UCSD-AML1 (cell line): ENCODE results near the gene RASGEF1B.
"Not testable (repeated sequence)": the region's sequence is repeated elsewhere in the genome, so short reads cannot be mapped to it uniquely, and the experiment has no call there.

Experiments used
- DNase-seq: peaks from one replicate; lab custom pipeline; 2025; ENCODE audit not compliant: unreplicated experiment; lab: John Stamatoyannopoulos, UW

The RASGEF1B gene

DNA sequence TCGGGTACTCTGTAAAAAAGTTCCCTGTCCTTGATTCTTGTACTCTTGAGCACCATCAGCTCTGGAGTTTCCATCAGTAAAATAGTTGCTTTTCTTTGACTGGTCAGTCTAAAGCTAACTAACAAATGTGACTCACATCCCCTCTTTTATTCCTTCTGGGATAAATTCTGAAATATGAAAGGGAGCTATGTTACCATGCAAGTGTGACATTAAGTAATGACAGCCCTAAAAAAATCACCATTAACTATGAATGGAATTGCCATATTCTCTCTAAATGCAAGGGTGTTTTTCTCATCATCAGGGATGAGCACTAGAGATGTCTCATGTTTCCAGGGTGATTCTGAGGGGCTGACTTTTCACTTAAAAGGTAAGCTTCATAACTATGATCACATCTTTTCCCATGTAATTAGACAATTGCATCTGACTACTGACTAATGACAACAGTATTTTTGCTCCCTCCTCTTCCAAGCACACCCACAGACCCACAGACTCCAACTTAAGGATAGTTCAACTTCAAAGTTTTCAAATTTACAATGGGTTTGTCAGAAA is 26.9 kb upstream of the RASGEF1B start:
- DNase-seq = no peak

- no peak for DNase-seq
Measured at GRCh38 chr4:81498046-81498445, 26.3 kb upstream of the RASGEF1B start.

GRCh38 chr4:81495345-81495744 is 23.6 kb upstream of the RASGEF1B start:
- no peak for DNase-seq

DNA sequence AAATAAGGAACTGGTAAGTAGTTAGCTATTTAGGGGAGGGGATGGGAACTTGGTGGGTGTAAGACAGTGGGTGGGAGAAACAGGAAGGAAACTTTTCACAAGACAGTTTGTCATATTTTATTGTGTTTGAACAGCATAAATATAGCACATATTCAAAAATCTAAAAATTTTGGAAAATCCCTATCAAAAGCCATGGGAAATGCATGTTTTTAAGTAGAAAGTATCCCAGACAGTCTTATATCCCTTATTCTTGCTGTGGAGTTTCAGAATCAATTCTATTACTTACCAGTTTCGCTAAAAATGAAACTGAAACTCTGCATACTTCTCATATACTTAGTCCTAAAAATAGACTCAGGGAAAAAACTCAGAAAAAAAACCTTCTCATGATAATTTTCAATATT is 22.3 kb upstream of the RASGEF1B start:
- no peak for DNase-seq

DNA sequence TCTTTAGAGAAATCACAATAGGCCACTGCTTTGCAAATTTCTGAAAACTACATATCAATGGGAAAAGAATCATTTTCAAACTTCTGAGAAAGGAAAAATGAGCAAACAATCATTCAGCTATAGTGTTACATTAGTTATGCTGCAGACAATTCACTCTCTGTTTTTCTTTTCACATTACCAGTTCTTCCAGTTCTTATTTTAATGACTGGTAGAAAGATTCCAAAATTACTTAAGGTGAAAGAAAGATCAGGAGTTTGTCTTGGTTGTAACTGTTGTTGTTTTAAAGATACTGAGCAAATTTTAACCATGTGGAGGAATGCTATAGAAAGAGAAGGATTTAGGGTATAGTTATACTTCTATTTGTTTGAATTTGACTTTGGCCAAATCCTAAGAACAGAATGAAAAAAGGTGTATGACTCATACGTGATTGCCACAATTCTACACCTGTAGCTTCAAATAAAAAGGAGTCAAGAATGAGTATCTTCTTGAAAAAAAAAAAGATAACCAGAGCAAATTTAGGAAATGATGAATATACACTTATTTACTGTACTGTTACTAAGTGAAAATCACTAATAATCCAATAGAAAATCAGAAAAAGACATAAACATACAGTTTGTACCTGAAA is 21.0 kb upstream of the RASGEF1B start:
- DNase-seq = no peak

DNA sequence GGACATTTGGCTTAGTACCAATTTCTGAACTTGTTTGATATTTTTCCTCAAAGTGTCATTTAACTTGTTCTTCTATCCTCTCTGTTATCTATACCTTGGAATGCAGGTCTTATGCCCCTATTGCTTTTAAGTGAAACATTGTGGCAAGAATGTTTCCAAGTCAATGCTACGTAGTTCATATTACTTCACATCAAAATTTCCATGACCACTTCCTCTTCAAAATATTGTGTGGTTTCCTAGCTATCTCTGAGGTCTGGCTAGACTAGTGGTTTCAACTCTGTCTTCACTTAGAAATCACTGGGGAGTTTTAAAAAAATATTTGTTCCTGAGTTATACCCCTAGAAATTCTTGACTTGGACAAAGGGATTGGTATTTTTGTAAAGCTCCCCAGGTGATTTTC is 20.2 kb upstream of the RASGEF1B start:
- DNase-seq = no peak

- no peak for DNase-seq
Measured at GRCh38 chr4:81490403-81491160, 18.9 kb upstream of the RASGEF1B start.

GRCh38 chr4:81486502-81486901 is 14.8 kb upstream of the RASGEF1B start:
- DNase-seq = no peak

- DNase-seq = no peak
Measured at GRCh38 chr4:81485310-81485980, 13.7 kb upstream of the RASGEF1B start.

GRCh38 chr4:81482326-81482725 is 10.6 kb upstream of the RASGEF1B start:
- peak; percentile 31 for DNase-seq

DNA sequence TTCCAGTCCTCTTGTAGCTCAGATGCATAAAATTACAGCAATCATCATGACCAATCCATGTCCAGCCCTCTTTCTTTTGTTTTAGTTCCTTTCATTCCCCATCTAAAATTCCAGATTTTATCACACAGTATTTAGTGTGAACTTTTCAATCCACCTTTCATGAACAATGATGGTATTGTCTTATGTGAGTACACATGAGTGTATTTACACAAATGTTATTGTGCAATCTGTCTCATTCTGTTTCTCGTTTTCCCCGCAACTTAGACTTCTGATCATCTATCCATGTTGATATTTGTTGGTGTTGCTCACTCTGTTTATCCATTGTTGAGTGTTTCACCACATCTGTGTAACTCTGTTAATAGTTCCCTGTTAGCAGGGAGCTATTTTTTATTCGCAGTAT is 9.4 kb upstream of the RASGEF1B start:
- DNase-seq = no peak

GRCh38 chr4:81479573-81479972 is 7.9 kb upstream of the RASGEF1B start:
- not testable (repeated sequence) for DNase-seq

DNA sequence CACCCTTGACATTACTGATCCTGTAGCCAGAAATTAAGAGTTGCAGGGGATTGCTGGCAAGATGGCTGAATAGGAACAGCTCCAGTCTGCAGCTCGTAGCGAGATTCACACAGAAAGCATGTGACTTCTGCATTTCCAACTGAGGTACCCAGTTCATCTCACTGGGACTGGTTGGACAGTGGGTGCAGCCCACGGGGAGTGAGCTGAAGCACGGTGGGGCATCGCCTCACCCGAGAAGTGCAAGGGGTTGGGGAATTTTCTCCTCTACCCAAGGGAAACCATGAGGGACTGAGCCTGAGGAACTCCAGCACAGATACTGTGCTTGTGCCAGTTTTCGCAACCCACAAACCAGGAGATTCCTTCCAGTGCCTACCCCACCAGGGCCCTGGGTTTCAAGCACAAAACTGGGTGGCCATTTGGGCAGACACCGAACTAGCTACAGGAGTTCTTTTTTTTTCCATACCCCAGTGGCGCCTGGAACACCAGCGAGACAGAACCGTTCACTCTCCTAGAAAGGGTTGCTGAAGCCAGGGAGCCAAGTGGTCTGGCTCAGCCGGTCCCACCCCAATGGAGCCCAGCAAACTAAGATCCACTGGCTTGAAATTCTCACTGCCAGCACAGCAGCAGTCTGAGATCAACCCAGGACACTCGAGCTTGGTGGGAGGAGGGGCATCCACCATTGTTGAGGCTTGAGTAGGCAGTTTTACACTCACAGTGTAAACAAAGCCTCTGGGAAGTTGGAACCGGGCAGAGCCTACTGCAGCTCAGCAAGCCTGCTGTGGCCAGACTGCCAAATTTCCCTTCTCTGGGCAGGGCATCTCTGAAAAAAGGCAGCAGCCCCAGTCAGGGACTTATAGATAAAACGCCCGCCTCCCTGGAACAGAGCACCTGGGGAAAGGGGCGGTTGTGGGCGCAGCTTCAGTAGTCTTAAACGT is 1.9 kb upstream of the RASGEF1B start:
- not testable (repeated sequence) for DNase-seq

- DNase-seq = no peak
Measured at GRCh38 chr4:81472281-81473182, 825 bp upstream of the RASGEF1B start.

- no peak for DNase-seq
Measured at GRCh38 chr4:81471298-81471587, 464 bp downstream of the RASGEF1B start.

DNA sequence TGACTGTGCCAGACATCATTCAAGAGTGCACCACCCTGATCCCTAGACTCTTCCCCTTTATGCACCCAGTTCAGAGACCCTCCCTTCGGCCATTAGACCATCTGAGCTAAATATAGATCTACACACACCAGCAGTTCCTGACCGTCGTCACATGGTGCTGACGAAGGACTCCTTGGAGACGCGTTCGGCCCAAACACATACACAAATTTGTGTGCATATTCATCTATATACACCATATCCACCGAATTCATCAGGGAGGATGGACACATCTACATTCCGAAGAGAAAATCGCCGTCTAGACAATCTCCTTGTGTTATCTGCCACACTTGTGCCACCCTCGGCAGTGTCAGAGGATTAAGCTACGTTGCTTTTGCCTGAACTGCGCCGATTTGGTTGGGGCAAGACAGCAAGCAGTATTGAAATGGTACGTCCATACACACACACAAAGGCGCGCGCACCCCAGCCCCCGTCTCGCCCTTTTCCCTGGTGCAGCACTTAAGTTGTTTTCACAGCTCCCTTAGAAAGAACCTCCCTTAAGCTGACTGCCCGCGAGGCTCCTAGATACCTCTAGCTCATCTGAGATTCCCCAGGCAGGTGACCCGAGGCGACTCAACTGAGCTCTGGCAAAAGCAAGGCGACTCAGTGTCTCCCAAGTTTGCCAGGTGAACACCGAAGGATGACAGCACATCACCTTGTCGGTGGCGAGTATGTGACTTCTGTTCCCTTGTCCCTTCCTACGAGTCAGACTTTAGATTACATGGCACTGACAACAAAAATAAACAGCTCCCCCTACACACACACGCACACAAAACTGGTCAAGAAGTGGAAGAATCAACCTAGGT is 1.0 kb downstream of the RASGEF1B start:
- DNase-seq = peak; percentile 59

DNA sequence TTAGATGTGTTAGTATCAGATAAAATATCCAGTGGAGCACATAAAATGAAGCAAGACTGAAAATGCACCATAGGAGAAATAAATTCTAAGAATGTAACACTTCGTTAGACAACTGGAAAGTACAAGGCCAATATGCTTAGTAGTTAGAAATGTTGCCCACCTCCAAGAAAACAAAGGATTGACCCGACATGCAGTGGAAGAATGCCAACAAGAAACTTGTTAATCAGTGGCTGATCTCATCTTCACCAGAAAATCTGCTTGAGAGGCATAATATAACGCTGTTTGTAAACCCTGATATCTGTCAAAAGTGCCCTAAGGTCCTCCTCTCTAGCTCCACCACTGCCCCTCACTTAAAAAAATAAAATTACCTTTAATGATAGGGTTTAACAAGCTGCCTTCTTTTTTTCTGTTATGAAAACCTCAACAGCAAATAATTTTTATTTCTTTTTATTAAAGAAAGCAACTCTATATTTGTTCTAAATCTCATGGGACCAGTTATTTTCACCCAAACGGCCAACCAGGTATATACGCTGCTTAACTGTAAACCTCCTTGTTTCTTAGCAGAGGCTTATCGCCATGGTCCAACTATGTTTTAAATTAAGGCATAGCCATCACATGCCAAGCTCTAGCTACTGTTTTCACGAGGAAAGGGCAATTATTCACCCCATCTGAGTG is 1.8 kb downstream of the RASGEF1B start:
- DNase-seq = no peak

- DNase-seq = no peak
Measured at GRCh38 chr4:81468678-81469077, 3.0 kb downstream of the RASGEF1B start.

DNA sequence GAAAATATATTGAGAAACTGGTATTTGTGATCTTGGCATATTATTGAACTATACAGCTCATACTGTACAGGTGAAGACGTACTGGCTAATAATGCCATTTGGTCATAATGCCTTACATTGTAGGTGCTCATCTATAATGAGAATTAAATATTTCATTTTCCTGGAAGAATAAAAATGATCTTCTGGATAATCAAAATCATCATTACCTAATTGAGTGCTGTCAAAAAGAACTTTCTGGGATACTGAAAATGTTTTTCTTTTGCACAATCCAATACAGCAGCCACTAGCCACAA is 4.1 kb downstream of the RASGEF1B start:
- no peak for DNase-seq
